Activated naive CD8-positive, alpha-beta T cell treated with anti-CD3 and anti-CD28 coated beads, Interleukin-2, amount 10 ng/mL, durations not matched to agents 7 days and 5 days (primary cell): Measurements from ENCODE around the gene GNAT2. TPM values are rescaled to one million over a fixed set of nuclear protein-coding genes. Genes with fewer than 3 reads are reported as not detected.

ENCODE experiments used
- ATAC-seq: fragments of 150-1000 bp; cut with Tn5 transposase; one replicate; pipeline ENCODE4 v1.10.0; 2021; ENCODE audit warnings: low read depth, moderate library complexity
- POLR2A ChIA-PET: fragments of 350-600 bp; sonication (Branson Sonifier 250); formaldehyde crosslinking; loops from one replicate; lab custom pipeline; 2021; ENCODE audit warnings: antibody characterized with exemption; lab: Charles Lee
- DNase-seq: peaks from one replicate; pipeline ENCODE4 v3.0.0; 2021
- H3K27ac Mint-ChIP-seq: one replicate; pipeline ENCODE4 v1.8.0; 2022; ENCODE audit warnings: mild to moderate bottlenecking, mixed read lengths
- H3K27me3 Mint-ChIP-seq: one replicate; pipeline ENCODE4 v1.8.0; 2022; ENCODE audit warnings: mild to moderate bottlenecking, moderate library complexity, mixed read lengths
- H3K36me3 Mint-ChIP-seq: one replicate; pipeline ENCODE4 v1.8.0; 2021; ENCODE audit warnings: mild to moderate bottlenecking, mixed read lengths
- H3K4me1 Mint-ChIP-seq: one replicate; pipeline ENCODE4 v1.8.0; 2021; ENCODE audit warnings: mixed read lengths
- H3K4me3 Mint-ChIP-seq: one replicate; pipeline ENCODE4 v1.8.0; 2022; ENCODE audit warnings: mild to moderate bottlenecking, moderate library complexity, mixed read lengths
- H3K9me3 Mint-ChIP-seq: one replicate; pipeline ENCODE4 v1.8.0; 2021; ENCODE audit warnings: mixed read lengths
- total RNA-seq, 2 experiments: library from RNA; stranded (reverse); gene quantifications; one replicate each; pipeline ENCODE4 v1.2.3, GENCODE V29; 2021

Gene GNAT2
- total RNA-seq, 2 experiments from 2014 or later = 0.22 TPM; not detected in 1

DNA sequence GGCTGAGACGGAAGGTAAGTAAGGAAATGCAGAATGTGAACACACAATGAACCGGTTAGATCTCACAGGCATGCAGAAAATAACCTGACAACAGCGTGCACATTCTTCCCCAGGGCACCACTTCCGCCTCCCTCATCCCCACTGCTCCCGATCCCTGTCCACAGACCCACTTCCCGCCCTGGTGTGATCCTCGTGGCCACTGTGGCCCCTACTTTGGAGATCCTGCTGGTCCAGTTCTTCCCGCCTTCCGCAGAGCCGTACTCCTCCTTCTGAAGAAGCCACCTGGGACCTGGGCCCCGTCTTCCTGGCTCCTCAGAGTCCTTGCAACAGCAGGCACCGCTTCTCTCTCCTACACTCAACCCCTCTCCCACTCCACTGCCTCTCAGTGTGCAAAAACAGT, 35.1 kb upstream of the GNAT2 start:
- no peaks in the 10 kb centered on the region for H3K36me3 Mint-ChIP-seq
- H3K27ac Mint-ChIP-seq = no peak overlapping the region
- H3K4me1 Mint-ChIP-seq = peaks cover 10% of the 10 kb centered on the region
- peaks cover 33% of the 10 kb centered on the region for H3K27me3 Mint-ChIP-seq
- POLR2A ChIA-PET = no interaction called here
- no peak overlapping the region for H3K4me3 Mint-ChIP-seq
- DNase-seq (no peak), ATAC-seq (no peak)
- H3K9me3 Mint-ChIP-seq = no peaks in the 10 kb centered on the region

- no peak for ATAC-seq
- peaks cover 13% of the 10 kb centered on the region for H3K4me1 Mint-ChIP-seq
- POLR2A ChIA-PET = no interaction called here
- no peak for DNase-seq
- H3K27me3 Mint-ChIP-seq = peaks cover 33% of the 10 kb centered on the region
- H3K36me3 Mint-ChIP-seq = no peaks in the 10 kb centered on the region
- no peaks in the 10 kb centered on the region for H3K9me3 Mint-ChIP-seq
- H3K27ac Mint-ChIP-seq = no peak overlapping the region
- H3K4me3 Mint-ChIP-seq = no peak overlapping the region
Measured at GRCh38 chr1:109653306-109653705, 33.9 kb upstream of the GNAT2 start.

DNA sequence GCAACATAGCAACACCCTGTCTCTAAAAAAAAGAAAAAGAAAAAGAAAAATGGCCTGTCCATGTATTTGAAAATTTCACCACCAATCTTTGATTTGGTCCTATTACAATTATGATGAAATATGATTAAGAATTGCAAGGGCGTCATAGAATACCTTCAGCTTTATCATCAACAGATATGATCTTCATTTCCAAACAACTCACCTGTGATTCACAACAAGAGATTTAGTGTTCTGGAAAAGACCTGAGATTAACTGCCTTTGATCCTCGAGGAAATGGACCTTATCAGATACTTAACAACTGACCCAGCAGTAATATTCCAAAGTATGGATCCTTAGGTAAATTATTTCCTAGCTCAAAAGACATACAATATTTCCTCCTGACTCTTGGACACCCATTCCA, 33.0 kb upstream of the GNAT2 start:
- Mint-ChIP-seq H3K36me3 (no peaks in the 10 kb centered on the region), H3K27ac (no peak overlapping the region), H3K4me3 (no peak overlapping the region), H3K4me1 (peaks cover 13% of the 10 kb centered on the region), H3K9me3 (no peaks in the 10 kb centered on the region), H3K27me3 (peaks cover 33% of the 10 kb centered on the region)
- ATAC-seq = no peak
- DNase-seq = no peak
- POLR2A ChIA-PET = no interaction called here

DNA sequence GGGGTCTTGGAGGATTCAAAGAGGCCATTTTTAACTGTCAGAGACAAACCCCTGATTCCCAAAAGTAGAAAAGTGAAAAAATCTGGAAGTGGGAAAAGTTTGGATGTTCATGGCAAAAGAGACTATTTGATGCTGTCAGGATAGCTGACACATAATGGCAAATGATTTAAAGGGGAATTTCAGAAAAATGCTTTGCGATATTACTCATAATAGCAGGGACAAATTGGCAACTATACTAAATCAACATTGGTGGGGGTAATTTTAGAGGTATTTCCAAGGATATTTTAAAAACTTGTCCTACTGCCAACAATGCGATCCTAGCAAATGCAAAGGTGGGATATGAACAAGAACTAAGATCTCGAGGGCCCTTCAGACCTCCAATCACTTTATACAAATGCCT, 31.2 kb upstream of the GNAT2 start:
- ATAC-seq = no peak
- H3K9me3 Mint-ChIP-seq = no peaks in the 10 kb centered on the region
- peaks cover 33% of the 10 kb centered on the region for H3K27me3 Mint-ChIP-seq
- H3K27ac Mint-ChIP-seq = no peak overlapping the region
- H3K4me3 Mint-ChIP-seq = no peak overlapping the region
- POLR2A ChIA-PET = interaction anchor here (1.4 kb wide), 1 partner anchor 123 kb away, joined by 3 read pairs; no protein-coding TSS in a partner anchor
- peaks cover 10% of the 10 kb centered on the region for H3K4me1 Mint-ChIP-seq
- no peaks in the 10 kb centered on the region for H3K36me3 Mint-ChIP-seq
- DNase-seq = no peak

DNA sequence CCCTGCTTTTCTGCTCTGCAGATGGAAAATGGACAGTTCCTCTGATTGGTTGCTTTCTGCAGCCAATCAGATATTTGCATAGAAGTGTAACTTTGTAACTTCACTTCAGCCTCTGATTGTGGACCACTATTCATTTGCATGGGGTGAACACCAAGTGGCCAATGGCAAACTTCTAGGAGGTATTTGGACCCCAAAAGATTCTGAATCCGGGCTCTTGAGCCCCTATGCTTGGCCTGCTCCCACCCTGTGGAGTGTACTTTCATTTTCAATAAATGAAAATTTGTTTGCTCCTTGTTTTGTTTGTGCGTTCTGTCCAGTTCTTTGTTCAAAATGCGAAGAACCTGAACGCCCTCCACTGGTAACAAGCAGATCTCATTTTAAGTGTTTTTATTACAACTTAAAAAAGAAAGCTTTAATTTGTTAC, 30.1 kb upstream of the GNAT2 start:
- no peak for ATAC-seq
- Mint-ChIP-seq H3K36me3 (no peaks in the 10 kb centered on the region), H3K4me3 (no peak overlapping the region), H3K27me3 (peaks cover 30% of the 10 kb centered on the region), H3K9me3 (no peaks in the 10 kb centered on the region), H3K4me1 (peaks cover 4% of the 10 kb centered on the region), H3K27ac (no peak overlapping the region)
- DNase-seq = no peak
- POLR2A ChIA-PET = interaction anchor here (1.0 to 1.6 kb wide), 3 partner anchors 10 to 335 kb away, joined by 4 to 5 read pairs (median 4); partner anchors contain the start of genes AHCYL1 and GNAI3

DNA sequence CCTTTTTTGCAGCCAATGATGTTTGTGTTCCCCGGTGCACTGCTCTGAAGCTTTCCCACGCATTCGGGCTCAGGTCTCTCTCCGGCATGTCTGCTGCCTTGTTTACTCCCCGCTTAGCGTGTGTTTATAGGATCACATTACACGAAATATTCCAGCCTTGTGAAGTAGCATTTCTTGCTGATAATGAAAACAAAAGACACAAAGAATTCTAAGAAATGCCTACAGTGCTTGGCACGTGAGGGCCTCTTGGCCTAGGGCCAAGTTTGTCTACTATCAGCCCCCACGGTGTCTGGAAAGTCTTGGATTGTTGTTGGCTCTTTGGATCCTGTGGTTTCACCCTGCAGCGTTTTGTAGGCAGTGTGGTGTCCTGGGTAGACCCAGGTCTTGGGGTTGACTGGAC, 25.3 kb upstream of the GNAT2 start:
- Mint-ChIP-seq H3K9me3 (no peaks in the 10 kb centered on the region), H3K4me3 (no peak overlapping the region), H3K27ac (no peak overlapping the region), H3K27me3 (peaks cover 3% of the 10 kb centered on the region), H3K4me1 (peaks cover 11% of the 10 kb centered on the region), H3K36me3 (no peaks in the 10 kb centered on the region)
- no peak for DNase-seq
- POLR2A ChIA-PET = no interaction called here
- ATAC-seq = no peak

DNA sequence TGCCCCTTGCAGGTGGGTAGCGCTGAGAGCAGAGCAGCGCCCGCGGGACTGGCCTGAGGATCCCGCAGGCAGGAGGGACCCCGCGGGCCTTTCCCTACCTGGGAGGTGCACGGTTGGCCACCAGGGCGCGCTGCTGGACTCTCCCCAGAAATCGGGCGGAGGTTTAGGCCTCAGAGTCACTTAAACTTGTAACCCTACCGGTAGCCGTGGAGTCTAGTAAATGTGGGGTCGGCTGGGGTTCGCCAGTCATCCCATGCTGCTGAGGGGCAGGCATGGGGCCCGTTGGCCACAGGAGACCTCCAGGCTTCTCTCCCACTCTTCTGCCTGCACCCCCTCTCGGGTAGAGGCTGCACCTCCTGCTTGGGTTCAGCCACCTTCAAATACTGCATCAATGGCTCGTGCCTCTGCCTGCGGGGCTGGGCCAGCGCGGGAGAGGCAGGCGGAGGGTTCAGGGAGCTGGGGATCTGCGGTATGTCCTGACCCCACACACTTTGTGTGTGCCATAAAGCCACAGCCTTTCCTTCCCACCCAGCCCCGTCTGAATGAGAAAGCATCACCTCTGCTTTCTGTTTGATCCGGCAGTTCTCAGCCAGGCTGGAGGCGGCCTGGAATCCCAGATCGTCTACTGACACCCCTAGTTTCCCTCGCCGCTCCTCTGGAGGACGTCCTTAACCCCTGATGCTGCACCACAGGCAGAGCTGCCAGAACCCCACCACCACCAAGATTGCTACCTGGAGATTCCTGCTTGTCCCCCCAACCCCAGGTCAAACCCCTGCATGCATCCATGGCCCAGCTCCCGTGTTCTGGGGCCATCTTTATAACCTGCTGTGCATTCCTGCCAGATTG, 24.2 kb upstream of the GNAT2 start:
- Mint-ChIP-seq H3K36me3 (no peaks in the 10 kb centered on the region), H3K4me1 (peaks cover 8% of the 10 kb centered on the region), H3K27ac (no peak overlapping the region), H3K27me3 (peaks cover 3% of the 10 kb centered on the region), H3K9me3 (no peaks in the 10 kb centered on the region), H3K4me3 (no peak overlapping the region)
- POLR2A ChIA-PET = no interaction called here
- ATAC-seq (peak; percentile 94), DNase-seq (peak; percentile 93)

- POLR2A ChIA-PET = no interaction called here
- Mint-ChIP-seq H3K9me3 (no peaks in the 10 kb centered on the region), H3K36me3 (no peaks in the 10 kb centered on the region), H3K27me3 (peaks cover 3% of the 10 kb centered on the region), H3K4me3 (no peak overlapping the region), H3K4me1 (peaks cover 8% of the 10 kb centered on the region), H3K27ac (no peak overlapping the region)
- DNase-seq = no peak
- no peak for ATAC-seq
Measured at GRCh38 chr1:109642626-109643025, 23.2 kb upstream of the GNAT2 start.

DNA sequence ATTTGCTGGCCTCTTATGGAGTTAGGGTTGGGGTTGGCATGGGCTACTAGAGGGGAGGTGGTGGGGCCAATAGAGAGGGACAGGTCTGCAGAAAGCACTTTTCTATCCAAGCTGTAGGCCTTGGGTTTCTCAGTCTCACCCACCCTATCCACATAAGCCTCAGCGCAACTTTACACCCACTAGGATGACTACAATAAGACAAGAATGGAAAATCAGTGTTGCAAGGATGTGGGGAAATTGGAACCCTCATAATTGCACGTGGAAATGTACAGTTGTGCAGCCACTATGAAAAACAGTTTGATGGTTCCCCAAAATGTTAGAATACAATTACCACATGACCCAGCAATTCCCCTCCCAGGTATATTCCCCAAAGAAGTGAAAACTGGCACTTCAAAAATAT, 22.4 kb upstream of the GNAT2 start:
- no peaks in the 10 kb centered on the region for H3K36me3 Mint-ChIP-seq
- POLR2A ChIA-PET = no interaction called here
- no peak overlapping the region for H3K27ac Mint-ChIP-seq
- no peaks in the 10 kb centered on the region for H3K9me3 Mint-ChIP-seq
- DNase-seq = no peak
- H3K4me3 Mint-ChIP-seq = no peak overlapping the region
- no peak for ATAC-seq
- peaks cover 3% of the 10 kb centered on the region for H3K27me3 Mint-ChIP-seq
- H3K4me1 Mint-ChIP-seq = peaks cover 8% of the 10 kb centered on the region

DNA sequence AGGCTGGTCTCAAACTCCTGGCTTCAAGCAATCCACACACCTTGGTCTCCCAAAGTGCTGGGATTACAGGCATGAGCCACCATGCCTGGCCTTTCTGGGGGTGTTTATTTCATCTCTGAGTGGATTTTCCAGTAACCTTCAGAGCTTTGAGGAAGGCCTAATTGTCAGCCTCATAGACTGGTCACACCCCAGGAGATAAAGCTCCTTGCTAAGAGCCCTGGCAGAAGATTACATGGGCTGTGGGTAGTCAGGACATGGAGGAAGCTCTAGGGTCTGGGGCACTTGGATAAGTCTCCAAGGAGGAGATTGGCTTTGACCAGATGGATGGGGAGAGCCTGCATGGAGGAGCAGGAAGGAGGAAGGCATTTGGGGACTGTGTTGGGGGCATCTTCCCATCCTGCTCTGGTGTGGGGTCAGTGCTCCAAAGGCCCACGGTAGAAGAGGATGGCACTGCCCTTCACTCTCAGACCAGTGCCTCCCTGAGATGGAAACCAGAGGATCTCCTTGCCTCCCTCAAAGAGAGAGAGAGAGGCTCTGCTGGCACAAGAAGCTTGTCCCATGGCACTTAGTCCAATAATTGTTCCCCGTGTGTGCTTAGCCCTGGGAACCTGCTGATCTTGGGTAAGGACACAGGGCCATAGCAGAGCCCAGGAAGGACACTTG, 21.8 kb upstream of the GNAT2 start:
- no peak for ATAC-seq
- Mint-ChIP-seq H3K4me1 (peaks cover 8% of the 10 kb centered on the region), H3K4me3 (no peak overlapping the region), H3K27me3 (peaks cover 3% of the 10 kb centered on the region), H3K27ac (no peak overlapping the region), H3K9me3 (no peaks in the 10 kb centered on the region), H3K36me3 (no peaks in the 10 kb centered on the region)
- DNase-seq = no peak
- POLR2A ChIA-PET = interaction anchor here (1.3 to 2.8 kb wide), 2 partner anchors 95 to 344 kb away, joined by 11 to 13 read pairs; partner anchors contain the start of gene AHCYL1

DNA sequence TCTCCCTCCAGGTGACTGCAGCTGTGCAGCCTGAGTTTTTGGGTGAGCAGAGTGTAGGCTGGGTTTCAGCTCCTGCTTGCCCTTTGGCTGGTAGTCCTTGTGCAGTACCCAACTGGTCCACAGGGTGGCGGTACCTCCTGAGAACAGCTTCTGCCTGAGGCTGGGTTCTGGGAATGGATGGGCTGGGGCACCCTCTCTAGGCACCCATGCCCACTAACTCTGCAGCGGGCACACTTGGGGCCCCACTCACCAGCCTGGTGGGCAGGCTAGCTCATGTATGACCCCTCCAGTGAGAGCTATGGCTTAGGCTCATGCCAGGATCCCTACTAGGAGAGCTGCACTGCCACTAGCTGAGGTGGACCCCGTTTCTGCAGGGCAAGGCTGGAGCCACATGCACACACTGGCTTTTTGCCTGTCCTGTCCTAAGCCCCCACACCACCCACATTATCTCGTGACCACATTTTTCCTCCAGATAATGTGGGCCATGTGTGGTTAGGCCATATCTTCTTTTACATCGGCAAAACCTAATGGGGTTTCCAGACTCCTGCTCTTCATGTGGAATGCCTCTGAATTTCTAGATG, 21.0 kb upstream of the GNAT2 start:
- peaks cover 3% of the 10 kb centered on the region for H3K27me3 Mint-ChIP-seq
- no peak overlapping the region for H3K4me3 Mint-ChIP-seq
- DNase-seq = peak; percentile 93
- H3K4me1 Mint-ChIP-seq = peaks cover 8% of the 10 kb centered on the region
- POLR2A ChIA-PET = interaction anchor here (1.0 to 2.8 kb wide), 4 partner anchors 9 to 344 kb away, joined by 4 to 18 read pairs (median 12); partner anchors contain the start of genes AHCYL1 and GNAI3
- no peaks in the 10 kb centered on the region for H3K36me3 Mint-ChIP-seq
- H3K27ac Mint-ChIP-seq = no peak overlapping the region
- no peaks in the 10 kb centered on the region for H3K9me3 Mint-ChIP-seq
- ATAC-seq = peak; percentile 71

DNA sequence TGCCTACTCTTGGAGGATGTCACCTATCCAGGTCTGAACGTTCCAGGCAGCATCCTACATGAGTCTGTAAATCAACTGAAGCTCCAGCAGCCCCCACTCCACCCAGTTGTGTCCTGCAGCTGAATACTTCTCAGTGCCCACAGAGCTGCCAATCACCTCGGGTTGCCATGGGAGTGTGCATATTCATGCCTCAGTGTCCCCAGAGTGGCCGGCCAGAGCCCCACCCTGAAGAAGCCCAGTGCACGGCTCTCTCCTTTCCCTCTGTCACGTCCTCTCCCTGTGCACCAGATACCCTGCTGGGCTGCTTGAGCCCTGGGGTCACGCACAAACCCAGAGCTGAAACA, 20.4 kb upstream of the GNAT2 start:
- peaks cover 3% of the 10 kb centered on the region for H3K27me3 Mint-ChIP-seq
- H3K4me3 Mint-ChIP-seq = no peak overlapping the region

DNA sequence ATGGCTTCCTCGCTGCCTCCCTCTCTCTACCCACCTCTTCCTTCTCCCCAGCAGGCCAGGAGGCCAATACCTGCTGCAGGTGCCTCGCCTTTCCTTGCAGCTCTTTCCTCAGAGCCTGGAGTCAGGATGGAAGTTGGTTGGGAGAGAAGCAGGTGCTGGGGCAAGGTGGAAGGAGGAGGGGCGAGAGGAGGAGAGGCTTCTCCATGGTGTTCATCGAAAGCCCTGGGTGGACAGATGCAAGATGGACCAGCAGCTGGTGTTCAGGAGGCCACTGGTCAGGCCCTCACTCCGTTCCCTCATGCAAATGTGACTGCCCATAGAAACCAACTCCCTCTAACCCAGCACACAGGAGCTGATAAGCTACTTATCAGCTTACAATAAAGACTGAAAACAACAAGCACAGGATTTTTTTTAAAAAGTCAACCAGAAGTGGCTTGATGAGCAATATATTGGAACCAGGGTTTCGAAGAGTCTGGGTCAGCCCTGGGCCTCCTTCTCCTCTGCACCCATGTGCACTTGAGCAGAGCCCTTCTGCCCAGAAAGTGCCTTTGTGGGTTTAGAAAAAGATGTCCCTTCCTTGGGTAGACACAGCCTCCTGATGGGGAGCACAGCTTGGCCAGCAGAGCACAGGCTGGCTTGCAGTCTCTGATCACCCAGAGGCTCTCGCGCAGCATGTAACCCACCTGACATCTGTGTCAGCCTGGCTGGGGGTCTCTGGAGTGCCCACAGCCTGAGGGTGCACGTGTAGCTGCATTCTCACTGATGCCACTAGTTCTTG, 19.8 kb upstream of the GNAT2 start:
- Mint-ChIP-seq H3K4me3 (no peak overlapping the region), H3K9me3 (no peaks in the 10 kb centered on the region), H3K36me3 (no peaks in the 10 kb centered on the region), H3K27me3 (peaks cover 3% of the 10 kb centered on the region), H3K4me1 (peaks cover 17% of the 10 kb centered on the region), H3K27ac (no peak overlapping the region)
- DNase-seq (no peak), ATAC-seq (no peak)
- POLR2A ChIA-PET = interaction anchor here (1.0 to 2.8 kb wide), 3 partner anchors 10 to 93 kb away, joined by 4 to 18 read pairs (median 13); partner anchors contain the start of gene GNAI3

More for the DNA sequence above, 20.4 kb upstream of the GNAT2 start:
- Mint-ChIP-seq H3K9me3 (no peaks in the 10 kb centered on the region), H3K36me3 (no peaks in the 10 kb centered on the region), H3K4me1 (peaks cover 11% of the 10 kb centered on the region), H3K27ac (no peak overlapping the region)
- DNase-seq (no peak), ATAC-seq (no peak)
- POLR2A ChIA-PET = interaction anchor here (1.0 to 2.8 kb wide), 4 partner anchors 9 to 345 kb away, joined by 4 to 18 read pairs (median 12); partner anchors contain the start of genes AHCYL1 and GNAI3
